PC-9 (cell line): ENCODE results near the gene FAM32A. TPM values are rescaled to one million over a fixed set of nuclear protein-coding genes. Genes with fewer than 3 reads are reported as not detected.

ENCODE experiments used
- BruUV-seq: library from RNA; stranded (reverse); fragments of 400-500 nt; replicated peaks from 2 replicates; lab custom pipeline; 2021; lab: Mats Ljungman, UMichigan
- CTCF ChIA-PET: fragments of 300-600 bp; sonication (Branson Sonifier 250); formaldehyde crosslinking; loops from one replicate; lab custom pipeline; 2022; ENCODE audit warnings: antibody characterized with exemption; lab: Charles Lee
- POLR2A ChIA-PET: fragments of 300-600 bp; sonication (Branson Sonifier 250); formaldehyde crosslinking; loops from one replicate; lab custom pipeline; 2022; ENCODE audit warnings: antibody characterized with exemption; ENCODE audit not compliant: unreplicated experiment; lab: Charles Lee
- DNase-seq, 2 experiments: peaks; one replicate each; pipeline versions ENCODE4 v3.0.0 to v3.0.0-alpha.2; 2015 to 2022; ENCODE audit warnings: mixed read lengths in 1 of 2
- H2AFZ ChIP-seq: fragments of 200-600 bp; sonication (generic); 2 replicates; pipeline ENCODE4 v1.8.1; 2017; ENCODE audit warnings: antibody characterized with exemption
- H3F3A ChIP-seq: fragments of 200-600 bp; sonication (generic); 2 replicates; pipeline ENCODE4 v1.8.1; 2017; ENCODE audit warnings: antibody characterized with exemption, mild to moderate bottlenecking, low read depth; ENCODE audit not compliant: insufficient read depth
- H3K27ac ChIP-seq: fragments of 200-600 bp; sonication (generic); 2 replicates; pipeline ENCODE4 v1.6.1; 2016; ENCODE audit warnings: mixed run types
- H3K27me3 ChIP-seq: fragments of 200-600 bp; sonication (generic); 2 replicates; pipeline ENCODE4 v1.6.1; 2016; ENCODE audit warnings: low read depth, mixed run types; ENCODE audit not compliant: insufficient read depth
- H3K36me3 ChIP-seq: fragments of 200-600 bp; sonication (generic); 2 replicates; pipeline ENCODE4 v1.6.1; 2016; ENCODE audit warnings: low read depth, mixed run types
- H3K4me1 ChIP-seq: fragments of 200-600 bp; sonication (generic); replicated peaks from 2 replicates; pipeline ENCODE4 v1.6.1; 2016; ENCODE audit warnings: mixed run types; ENCODE audit not compliant: insufficient read depth
- H3K4me2 ChIP-seq: fragments of 200-600 bp; sonication (generic); 2 replicates; pipeline ENCODE4 v1.6.1; 2017; ENCODE audit warnings: mixed run types
- H3K4me3 ChIP-seq: fragments of 200-600 bp; sonication (generic); 2 replicates; pipeline ENCODE4 v1.6.1; 2016; ENCODE audit warnings: mixed run types
- H3K79me2 ChIP-seq: fragments of 200-600 bp; sonication (generic); 2 replicates; pipeline ENCODE4 v1.6.1; 2017; ENCODE audit warnings: low read depth, mixed run types
- H3K9me2 ChIP-seq: fragments of 200-600 bp; sonication (generic); 2 replicates; pipeline ENCODE4 v1.8.1; 2017; ENCODE audit warnings: mild to moderate bottlenecking; ENCODE audit not compliant: insufficient read depth
- H3K9me3 ChIP-seq: fragments of 200-600 bp; sonication (generic); 2 replicates; pipeline ENCODE4 v1.8.1; 2016; ENCODE audit warnings: low read depth; ENCODE audit not compliant: insufficient read depth
- H4K20me1 ChIP-seq: fragments of 200-600 bp; sonication (generic); 2 replicates; pipeline ENCODE4 v1.8.1; 2017; ENCODE audit not compliant: insufficient read depth
- EZH2 ChIP-seq: fragments of 200-600 bp; sonication (generic); IDR thresholded peaks from 2 replicates; pipeline ENCODE4 v1.8.0; 2017; ENCODE audit warnings: antibody characterized with exemption, low read depth
- intact Hi-C: fragments of 100-400 bp; cut with micrococcal nuclease; formaldehyde crosslinking; loops from one replicate; pipeline ENCODE4 v1.10.0; 2022; ENCODE audit not compliant: unreplicated experiment
- total RNA-seq: library from RNA; stranded (reverse); gene quantifications from 2 replicates; pipeline ENCODE4 v1.2.3, GENCODE V29; 2021
- TF ChIP-seq, protein P1 (sequence below): fragments of 200-600 bp; sonication (generic); conservative IDR thresholded peaks from 2 replicates; pipeline ENCODE4 v1.6.1; 2017; ENCODE audit warnings: mixed run types, antibody characterized with exemption, mild to moderate bottlenecking, moderate library complexity

FAM32A gene
- total RNA-seq, 1 experiment from 2014 or later = 66.5 TPM

DNA sequence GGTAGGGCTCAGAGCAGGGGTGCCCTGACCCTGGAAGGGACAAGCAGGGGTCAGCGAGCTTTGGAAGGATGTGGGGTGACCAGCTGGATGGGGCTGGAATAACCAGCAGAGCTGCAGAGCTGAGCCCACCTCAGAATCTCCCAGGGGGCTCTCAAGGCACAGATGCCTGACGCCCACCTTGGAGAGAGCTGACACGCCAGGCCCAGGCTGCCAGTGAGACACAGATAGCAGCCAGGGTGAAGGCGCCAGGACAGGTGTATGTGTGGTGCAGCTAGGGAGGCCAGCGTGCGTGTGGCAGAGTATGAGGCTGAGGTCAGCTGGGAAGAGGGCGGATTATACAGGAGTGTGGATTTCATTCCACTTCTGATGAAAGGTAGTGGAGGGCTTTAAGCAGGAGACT lies 21.4 kb downstream of the FAM32A start:
- H3K36me3 ChIP-seq = no peaks in the 10 kb centered on the region; the same call in 1 of the 2 replicates
- no peak for DNase-seq
- no peaks in the 10 kb centered on the region for H3K9me2 ChIP-seq
- BruUV-seq = no TSS peak
- H3K9me3 ChIP-seq = no peaks in the 10 kb centered on the region
- no peaks in the 10 kb centered on the region for H3K27me3 ChIP-seq
- H3K79me2 ChIP-seq = no peaks in the 10 kb centered on the region
- ChIA-PET POLR2A (no interaction called here), CTCF (no interaction called here)
- no peak overlapping the region for H3K4me3 ChIP-seq
- intact Hi-C loops = no loop called here
- H2AFZ ChIP-seq = no peak overlapping the region
- no peak for TF ChIP-seq EZH2
- TF ChIP-seq, protein P1, sequence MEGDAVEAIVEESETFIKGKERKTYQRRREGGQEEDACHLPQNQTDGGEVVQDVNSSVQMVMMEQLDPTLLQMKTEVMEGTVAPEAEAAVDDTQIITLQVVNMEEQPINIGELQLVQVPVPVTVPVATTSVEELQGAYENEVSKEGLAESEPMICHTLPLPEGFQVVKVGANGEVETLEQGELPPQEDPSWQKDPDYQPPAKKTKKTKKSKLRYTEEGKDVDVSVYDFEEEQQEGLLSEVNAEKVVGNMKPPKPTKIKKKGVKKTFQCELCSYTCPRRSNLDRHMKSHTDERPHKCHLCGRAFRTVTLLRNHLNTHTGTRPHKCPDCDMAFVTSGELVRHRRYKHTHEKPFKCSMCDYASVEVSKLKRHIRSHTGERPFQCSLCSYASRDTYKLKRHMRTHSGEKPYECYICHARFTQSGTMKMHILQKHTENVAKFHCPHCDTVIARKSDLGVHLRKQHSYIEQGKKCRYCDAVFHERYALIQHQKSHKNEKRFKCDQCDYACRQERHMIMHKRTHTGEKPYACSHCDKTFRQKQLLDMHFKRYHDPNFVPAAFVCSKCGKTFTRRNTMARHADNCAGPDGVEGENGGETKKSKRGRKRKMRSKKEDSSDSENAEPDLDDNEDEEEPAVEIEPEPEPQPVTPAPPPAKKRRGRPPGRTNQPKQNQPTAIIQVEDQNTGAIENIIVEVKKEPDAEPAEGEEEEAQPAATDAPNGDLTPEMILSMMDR = no peak
- H3K27ac ChIP-seq = no peak overlapping the region
- H3F3A ChIP-seq = no peaks in the 10 kb centered on the region; the same call in 1 of the 2 replicates
- no peaks in the 10 kb centered on the region for H3K4me1 ChIP-seq
- no peak overlapping the region for H3K4me2 ChIP-seq
- H4K20me1 ChIP-seq = no peaks in the 10 kb centered on the region

DNA sequence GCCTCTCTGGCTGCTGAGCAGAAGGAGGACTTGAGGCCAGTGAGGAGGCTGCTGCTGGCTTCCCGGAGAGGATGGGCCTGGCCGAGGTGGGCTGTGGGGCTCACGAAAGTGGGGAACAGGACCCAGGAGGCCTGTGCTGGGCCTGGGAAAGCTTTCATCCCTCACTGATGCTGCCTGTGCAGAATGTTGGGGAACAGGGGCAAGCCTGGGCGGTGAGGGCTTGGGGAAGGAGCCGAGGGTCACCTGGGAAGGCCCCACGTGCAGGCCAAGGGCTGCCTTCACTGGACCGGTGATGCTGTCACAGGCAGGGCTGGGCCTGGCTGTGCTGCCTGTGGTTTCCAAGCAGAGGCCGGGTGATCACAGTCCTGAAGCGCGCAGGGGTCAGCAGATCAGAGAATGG lies 21.9 kb downstream of the FAM32A start:
- DNase-seq = no peak
- Histone ChIP-seq H2AFZ (no peak overlapping the region), H4K20me1 (no peaks in the 10 kb centered on the region), H3K4me1 (no peaks in the 10 kb centered on the region), H3K27me3 (no peaks in the 10 kb centered on the region), H3K79me2 (no peaks in the 10 kb centered on the region), H3K27ac (no peak overlapping the region), H3K4me3 (no peak overlapping the region), H3F3A (no peaks in the 10 kb centered on the region; the same call in none of the 2 replicates), H3K36me3 (no peaks in the 10 kb centered on the region; the same call in 1 of the 2 replicates), H3K9me3 (no peaks in the 10 kb centered on the region), H3K9me2 (no peaks in the 10 kb centered on the region), H3K4me2 (no peak overlapping the region)
- intact Hi-C loops = no loop called here
- CTCF ChIA-PET = no interaction called here
- POLR2A ChIA-PET = no interaction called here
- no TSS peak for BruUV-seq
- no peak for TF ChIP-seq EZH2
- TF ChIP-seq, protein P1 = no peak

- no peaks in the 10 kb centered on the region for H4K20me1 ChIP-seq
- no peaks in the 10 kb centered on the region for H3K27me3 ChIP-seq
- H3F3A ChIP-seq = no peaks in the 10 kb centered on the region; the same call in none of the 2 replicates
- H3K79me2 ChIP-seq = no peaks in the 10 kb centered on the region
- H3K36me3 ChIP-seq = no peaks in the 10 kb centered on the region; the same call in 1 of the 2 replicates
- no peak for DNase-seq
- ChIA-PET CTCF (no interaction called here), POLR2A (no interaction called here)
- H2AFZ ChIP-seq = no peak overlapping the region
- H3K27ac ChIP-seq = no peak overlapping the region
- no TSS peak for BruUV-seq
- no peak for TF ChIP-seq EZH2
- TF ChIP-seq, protein P1 = no peak
- intact Hi-C loops = no loop called here
- no peak overlapping the region for H3K4me2 ChIP-seq
- H3K4me3 ChIP-seq = no peak overlapping the region
- no peaks in the 10 kb centered on the region for H3K4me1 ChIP-seq
- no peaks in the 10 kb centered on the region for H3K9me3 ChIP-seq
- H3K9me2 ChIP-seq = no peaks in the 10 kb centered on the region
Measured at GRCh38 chr19:16207490-16208025, 22.3 kb downstream of the FAM32A start.
